HepG2 (cell line): ENCODE data around the gene BCAM. TPM values are rescaled to one million over a fixed set of nuclear protein-coding genes. Genes with fewer than 3 reads are reported as not detected.

Source experiments
- ASH2L ChIP-seq: fragments of 300-600, 200-600 bp; sonication (generic); IDR thresholded peaks from 2 replicates; pipeline ENCODE4 v1.7.0; 2017; ENCODE audit warnings: low read depth, mild to moderate bottlenecking, moderate library complexity, mixed read lengths, low read length; ENCODE audit not compliant: insufficient read length
- E2F5 ChIP-seq: sonication (generic); formaldehyde crosslinking; conservative IDR thresholded peaks from 2 replicates; pipeline ENCODE4 v1.4.0; 2020; ENCODE audit warnings: missing genetic modification reagents
- ELF1 ChIP-seq: sonication (generic); formaldehyde crosslinking; IDR thresholded peaks from 2 replicates; pipeline ENCODE4 v1.4.0; 2020; ENCODE audit warnings: missing genetic modification reagents
- FOXO1 ChIP-seq: sonication (generic); formaldehyde crosslinking; IDR thresholded peaks from 2 replicates; pipeline ENCODE4 v1.4.0; 2020; ENCODE audit warnings: missing genetic modification reagents
- HDAC2 ChIP-seq: sonication (generic); formaldehyde crosslinking; IDR thresholded peaks from 2 replicates; pipeline ENCODE4 v1.4.0; 2020; ENCODE audit warnings: missing genetic modification reagents
- HOMEZ ChIP-seq: IDR thresholded peaks from 2 replicates; pipeline ENCODE4 v1.6.1; 2016; ENCODE audit warnings: low read depth
- KMT2B ChIP-seq: IDR thresholded peaks from 2 replicates; pipeline ENCODE4 v1.6.1; 2016; ENCODE audit warnings: missing genetic modification reagents, missing compliant biosample characterization
- LCORL ChIP-seq, 2 experiments: fragments of 450-650 bp in 1 of 2; sonication (generic) in 1 of 2; formaldehyde crosslinking in 1 of 2; IDR thresholded peaks; 2 replicates each; pipeline versions ENCODE4 v1.5.0 to v1.6.1; 2017 to 2020; ENCODE audit warnings: antibody characterized with exemption in 1 of 2, missing genetic modification reagents in 1 of 2
- MEIS2 ChIP-seq: sonication (generic); formaldehyde crosslinking; IDR thresholded peaks from 2 replicates; pipeline ENCODE4 v1.9.0; 2021; ENCODE audit warnings: mild to moderate bottlenecking, missing genetic modification reagents
- PPARG ChIP-seq: conservative IDR thresholded peaks from 2 replicates; pipeline ENCODE4 v1.6.1; 2016; ENCODE audit warnings: missing biosample characterization, missing genetic modification reagents
- RBFOX2 ChIP-seq: fragments of 200-400 bp; formaldehyde crosslinking; IDR thresholded peaks from 2 replicates; pipeline ENCODE4 v1.6.1; 2017; ENCODE audit warnings: low read depth, mild to moderate bottlenecking, low read length
- RCOR2 ChIP-seq: IDR thresholded peaks from 2 replicates; pipeline ENCODE4 v1.6.1; 2016; ENCODE audit warnings: missing biosample characterization, missing genetic modification reagents
- RXRA ChIP-seq: sonication (generic); formaldehyde crosslinking; IDR thresholded peaks from 2 replicates; pipeline ENCODE4 v1.5.1; 2020; ENCODE audit warnings: missing genetic modification reagents
- SKIL ChIP-seq: sonication (generic); formaldehyde crosslinking; IDR thresholded peaks from 2 replicates; pipeline ENCODE4 v1.8.0; 2022; ENCODE audit warnings: missing genetic modification reagents, mild to moderate bottlenecking, moderate library complexity, borderline replicate concordance
- SMAD3 ChIP-seq: sonication (generic); formaldehyde crosslinking; IDR thresholded peaks from 2 replicates; pipeline ENCODE4 v1.4.0; 2020; ENCODE audit warnings: missing genetic modification reagents
- SOX5 ChIP-seq: IDR thresholded peaks from 2 replicates; pipeline ENCODE4 v1.6.1; 2016; ENCODE audit warnings: borderline replicate concordance
- ZFP82 ChIP-seq: sonication (generic); formaldehyde crosslinking; IDR thresholded peaks from 2 replicates; pipeline ENCODE4 v1.5.1; 2020; ENCODE audit warnings: mild to moderate bottlenecking, missing genetic modification reagents, borderline replicate concordance
- ZNF12 ChIP-seq: sonication (generic); formaldehyde crosslinking; IDR thresholded peaks from 2 replicates; pipeline ENCODE4 v1.5.0; 2020; ENCODE audit warnings: missing genetic modification reagents
- ZNF292 ChIP-seq: sonication (generic); formaldehyde crosslinking; IDR thresholded peaks from 2 replicates; pipeline ENCODE4 v1.8.1; 2022; ENCODE audit warnings: mild to moderate bottlenecking, low read depth, missing genetic modification reagents, borderline replicate concordance
- ZNF775 ChIP-seq: sonication (generic); formaldehyde crosslinking; IDR thresholded peaks from 2 replicates; pipeline ENCODE4 v1.4.0; 2020; ENCODE audit warnings: missing genetic modification reagents, mild to moderate bottlenecking, moderate library complexity, borderline replicate concordance
- ZNF781 ChIP-seq: sonication (generic); formaldehyde crosslinking; IDR thresholded peaks from 2 replicates; pipeline ENCODE4 v1.5.1; 2020; ENCODE audit warnings: borderline replicate concordance, mild to moderate bottlenecking, missing genetic modification reagents; ENCODE audit errors: not compliant biosample characterization
- polyA plus RNA-seq, 8 experiments: library from polyadenylated mRNA; depleted of rRNA in 3 of 8; stranded (reverse) in 7 of 8; unstranded in 1 of 8; fragments of >200 nt; fragmentation: Illumina TruSeq in 4 of 8; extraction: Trizol in 4 of 8; gene quantifications; 2 replicates each; pipeline versions ENCODE4 v1.2.1 to v1.2.3, GENCODE V29; 2011 to 2016; ENCODE audit warnings: low read depth in 4 of 8, missing spikeins in 1 of 8, mixed read lengths in 1 of 8; ENCODE audit not compliant: insufficient read depth in 1 of 8
- total RNA-seq, 5 experiments: library from RNA; depleted of rRNA; stranded (reverse); fragments of >200 nt; fragmentation: Illumina TruSeq; extraction: Trizol; gene quantifications; 2 replicates each; pipeline ENCODE4 v1.2.3, GENCODE V29; 2016; ENCODE audit warnings: low read depth in 1 of 5
- TF ChIP-seq, protein P1 (sequence below): IDR thresholded peaks from 2 replicates; pipeline ENCODE4 v1.6.1; 2016; ENCODE audit warnings: mild to moderate bottlenecking, missing biosample characterization, missing genetic modification reagents

Gene BCAM
- total and polyA plus RNA-seq, 2 of the 13 experiments (the other 11 are each of a cell fraction or from before 2014, with no cell fraction given) = 51.2 to 62.7 TPM

GRCh38 chr19:44765033-44765948, 43.6 kb upstream of the BCAM start (continued):
- TF ChIP-seq E2F5 (CRISPR knock-in tag) (no peak), MEIS2 (CRISPR knock-in tag) (peak; percentile 74; the same call in 1 of the 2 replicates), ZNF12 (CRISPR knock-in tag) (0 out of 2 replicates have a peak, but pooled peaks have one; percentile 50), HOMEZ (0 out of 2 replicates have a peak, but pooled peaks have one; percentile 20), HDAC2 (CRISPR knock-in tag) (peak; percentile 92), RXRA (peak; percentile 94), RBFOX2 (no peak), SKIL (CRISPR knock-in tag) (peak; percentile 76), ELF1 (CRISPR knock-in tag) (peak; percentile 47; the same call in 1 of the 2 replicates), KMT2B (CRISPR knock-in tag) (no peak), ZNF775 (no peak), SOX5 (peak; percentile 40; the same call in 1 of the 2 replicates), LCORL (IDR thresholded peaks at IDR 0.05) (peak; percentile 94), LCORL (CRISPR knock-in tag; IDR thresholded peaks at IDR 0.05) (peak; percentile 91), ZFP82 (CRISPR knock-in tag) (no peak), ASH2L (peak; percentile 21), SMAD3 (CRISPR knock-in tag) (peak; percentile 43; the same call in 1 of the 2 replicates), FOXO1 (0 out of 2 replicates have a peak, but pooled peaks have one; percentile 61), PPARG (CRISPR knock-in tag) (peak; percentile 77), RCOR2 (CRISPR knock-in tag) (peak; percentile 94), ZNF781 (CRISPR knock-in tag) (peak; percentile 50), ZNF292 (CRISPR knock-in tag) (peak; percentile 56; the same call in 1 of the 2 replicates)
- TF ChIP-seq, protein P1, sequence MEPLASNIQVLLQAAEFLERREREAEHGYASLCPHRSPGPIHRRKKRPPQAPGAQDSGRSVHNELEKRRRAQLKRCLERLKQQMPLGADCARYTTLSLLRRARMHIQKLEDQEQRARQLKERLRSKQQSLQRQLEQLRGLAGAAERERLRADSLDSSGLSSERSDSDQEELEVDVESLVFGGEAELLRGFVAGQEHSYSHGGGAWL (CRISPR knock-in tag) = no peak
